A673 (cell line): ENCODE measurements around the gene ZNHIT6. TPM values are rescaled to one million over a fixed set of nuclear protein-coding genes. Genes with fewer than 3 reads are reported as not detected.
A peak's percentile ranks its signal among the peaks of the same experiment; 100 is the strongest.

ENCODE experiments used
- BruUV-seq: library from RNA; stranded (reverse); fragments of 400-500 nt; replicated peaks from 2 replicates; lab custom pipeline; 2021; lab: Mats Ljungman, UMichigan
- CTCF ChIA-PET: fragments of 300-600 bp; sonication (Branson Sonifier 250); formaldehyde crosslinking; loops from one replicate; lab custom pipeline; 2022; ENCODE audit warnings: antibody characterized with exemption; lab: Charles Lee
- POLR2A ChIA-PET: fragments of 300-600 bp; sonication (Branson Sonifier 250); formaldehyde crosslinking; loops from one replicate; lab custom pipeline; 2022; ENCODE audit warnings: antibody characterized with exemption; ENCODE audit not compliant: low non-redundant PET; lab: Charles Lee
- DNase-seq: peaks from one replicate; pipeline ENCODE4 v3.0.0-alpha.2; 2015; ENCODE audit warnings: low spot score
- H3K27ac ChIP-seq: fragments of 200-600 bp; sonication (generic); 2 replicates; pipeline ENCODE4 v1.5.1; 2016; ENCODE audit warnings: mixed run types, low read depth, mild to moderate bottlenecking, mixed read lengths, antibody characterized with exemption, low read length; ENCODE audit not compliant: poor library complexity, severe bottlenecking
- H3K27me3 ChIP-seq: fragments of 200-600 bp; sonication (generic); replicated peaks from 2 replicates; pipeline ENCODE4 v1.6.1; 2017; ENCODE audit warnings: mixed run types, low read depth, mild to moderate bottlenecking, mixed read lengths, antibody characterized with exemption, low read length; ENCODE audit not compliant: insufficient read depth, poor library complexity
- H3K36me3 ChIP-seq: fragments of 200-600 bp; sonication (generic); 2 replicates; pipeline ENCODE4 v1.6.1; 2016; ENCODE audit warnings: mixed run types, mild to moderate bottlenecking, mixed read lengths, antibody characterized with exemption, low read length; ENCODE audit not compliant: insufficient read depth, poor library complexity, severe bottlenecking
- H3K4me1 ChIP-seq: fragments of 200-600 bp; sonication (generic); 2 replicates; pipeline ENCODE4 v1.6.1; 2017; ENCODE audit warnings: mixed run types, mild to moderate bottlenecking, mixed read lengths, antibody characterized with exemption, low read length; ENCODE audit not compliant: insufficient read depth, poor library complexity, severe bottlenecking
- H3K4me3 ChIP-seq: fragments of 200-600 bp; sonication (generic); 2 replicates; pipeline ENCODE4 v1.5.1; 2016; ENCODE audit warnings: low read depth, mixed run types, mild to moderate bottlenecking, mixed read lengths, low read length; ENCODE audit not compliant: poor library complexity, severe bottlenecking
- H3K9me3 ChIP-seq: fragments of 200-600 bp; sonication (generic); 2 replicates; pipeline ENCODE4 v1.6.1; 2016; ENCODE audit warnings: mixed run types, low read depth, mild to moderate bottlenecking, mixed read lengths, antibody characterized with exemption, low read length; ENCODE audit not compliant: poor library complexity, severe bottlenecking
- CTCF ChIP-seq: fragments of 300-800, 200-600 bp; sonication (generic); conservative IDR thresholded peaks from 2 replicates; pipeline ENCODE4 v1.5.1; 2017; ENCODE audit warnings: low read depth, mild to moderate bottlenecking, antibody characterized with exemption, low read length, moderate library complexity, mixed read lengths
- EZH2 ChIP-seq: fragments of 200-600 bp; sonication (generic); IDR thresholded peaks from 2 replicates; pipeline ENCODE4 v1.6.1; 2017; ENCODE audit warnings: borderline replicate concordance, low read depth, mild to moderate bottlenecking, mixed read lengths, antibody characterized with exemption, low read length; ENCODE audit not compliant: poor library complexity, severe bottlenecking
- intact Hi-C: fragments of 100-400 bp; cut with micrococcal nuclease; formaldehyde crosslinking; loops from one replicate; pipeline ENCODE4 v1.10.0; 2022; ENCODE audit not compliant: unreplicated experiment
- total RNA-seq: library from RNA; stranded (reverse); gene quantifications from 2 replicates; pipeline ENCODE4 v1.2.3, GENCODE V29; 2021

ZNHIT6 gene
- total RNA-seq, 1 experiment from 2014 or later: 37.6 TPM

- no TSS peak for BruUV-seq
- intact Hi-C loops: no loop called here
- Histone ChIP-seq H3K27me3 (no peaks in the 10 kb centered on the region), H3K4me3 (no peak overlapping the region), H3K36me3 (no peaks in the 10 kb centered on the region), H3K4me1 (no peaks in the 10 kb centered on the region), H3K27ac (no peak overlapping the region), H3K9me3 (peaks cover 9% of the 10 kb centered on the region)
- ChIA-PET POLR2A (no interaction called here), CTCF (no interaction called here)
- TF ChIP-seq EZH2 (no peak), CTCF (no peak)
- no peak for DNase-seq
Measured at GRCh38 chr1:85638412-85638811, 69.8 kb downstream of the ZNHIT6 start.

GRCh38 chr1:85630493-85630892, 77.7 kb downstream of the ZNHIT6 start:
- Histone ChIP-seq H3K27ac (no peak overlapping the region), H3K9me3 (no peaks in the 10 kb centered on the region), H3K27me3 (no peaks in the 10 kb centered on the region), H3K4me3 (no peak overlapping the region), H3K36me3 (no peaks in the 10 kb centered on the region), H3K4me1 (peaks cover 21% of the 10 kb centered on the region)
- DNase-seq: no peak
- intact Hi-C loops: no loop called here
- CTCF ChIA-PET: no interaction called here
- BruUV-seq: no TSS peak
- TF ChIP-seq CTCF: no peak
- no peak for TF ChIP-seq EZH2
- POLR2A ChIA-PET: no interaction called here

- intact Hi-C loops: no loop called here
- Histone ChIP-seq H3K4me3 (no peak overlapping the region), H3K4me1 (peaks cover 21% of the 10 kb centered on the region), H3K27ac (peak overlapping the region; percentile 87), H3K9me3 (no peaks in the 10 kb centered on the region), H3K36me3 (no peaks in the 10 kb centered on the region), H3K27me3 (no peaks in the 10 kb centered on the region)
- no TSS peak for BruUV-seq
- CTCF ChIA-PET: interaction anchor here (1.2 kb wide), 1 partner anchor 48 kb away, joined by 3 read pairs; no protein-coding TSS in a partner anchor
- POLR2A ChIA-PET: no interaction called here
- no peak for DNase-seq
- TF ChIP-seq EZH2 (no peak), CTCF (no peak)
Measured at GRCh38 chr1:85629532-85629920, 78.7 kb downstream of the ZNHIT6 start.
